Endothelial cell of umbilical vein (primary cell): ENCODE measurements around the gene RGS21. TPM values are rescaled to one million over a fixed set of nuclear protein-coding genes. Genes with fewer than 3 reads are reported as not detected.

Source experiments
- BruUV-seq: library from RNA; stranded (reverse); fragments of 400-500 nt; replicated peaks from 2 replicates; lab custom pipeline; 2021; lab: Mats Ljungman, UMichigan
- CTCF ChIA-PET: fragments of 300-600, 350-600 bp; sonication (Branson Sonifier 250); formaldehyde crosslinking; loops from one replicate; lab custom pipeline; 2021; ENCODE audit warnings: antibody characterized with exemption, inconsistent platforms; lab: Charles Lee
- POLR2A ChIA-PET: fragments of 300-600, 350-600 bp; sonication (Branson Sonifier 250); formaldehyde crosslinking; loops from one replicate; lab custom pipeline; 2021; ENCODE audit warnings: antibody characterized with exemption, inconsistent platforms; lab: Charles Lee
- DNase-seq: peaks from one replicate; pipeline ENCODE4 v3.0.0-alpha.2; 2011; ENCODE audit warnings: low read depth, low spot score
- FAIRE-seq: peaks from 2 replicates; lab custom pipeline; 2011; peaks lifted over from hg19 to GRCh38; lab: Jason Lieb, UNC
- H2AFZ ChIP-seq: 2 replicates; pipeline ENCODE4 v1.6.0; 2012; ENCODE audit warnings: low read depth, low read length, control low read depth, inconsistent platforms
- H3K27ac ChIP-seq: 2 replicates; pipeline ENCODE4 v1.5.1; 2011; ENCODE audit warnings: low read depth, mild to moderate bottlenecking, control low read depth, low read length, moderate library complexity; ENCODE audit not compliant: insufficient read depth
- H3K27me3 ChIP-seq, 2 experiments: 2 replicates each; pipeline versions ENCODE4 v1.6.0 to v1.6.1; 2011; ENCODE audit warnings: low read length in 2 of 2, mixed read lengths in 1 of 2; ENCODE audit not compliant: control insufficient read depth in 2 of 2, insufficient read depth in 2 of 2
- H3K36me3 ChIP-seq, 2 experiments: 2 replicates in 1 of 2; 3 replicates in 1 of 2; pipeline ENCODE4 v1.5.1; 2011; ENCODE audit warnings: low read length in 2 of 2, mild to moderate bottlenecking in 1 of 2, moderate library complexity in 1 of 2; ENCODE audit not compliant: control insufficient read depth in 2 of 2, insufficient read depth in 2 of 2; ENCODE audit errors: extremely low read depth in 1 of 2
- H3K4me1 ChIP-seq: 3 replicates; pipeline ENCODE4 v1.5.1; 2011; ENCODE audit warnings: mild to moderate bottlenecking, low read length; ENCODE audit not compliant: control insufficient read depth, insufficient read depth; ENCODE audit errors: extremely low read depth
- H3K4me2 ChIP-seq: 2 replicates; pipeline ENCODE4 v1.6.1; 2011; ENCODE audit warnings: low read length, control low read depth, mixed read lengths; ENCODE audit not compliant: insufficient read depth
- H3K4me3 ChIP-seq, 3 experiments: fragments of 200-600 bp in 1 of 3; sonication (generic), shearing (Covaris generic) in 1 of 3; replicated peaks in 1 of 3; 2 replicates each; pipeline ENCODE4 v1.5.1; 2011 to 2016; ENCODE audit warnings: control low read depth in 3 of 3, low read length in 3 of 3, mild to moderate bottlenecking in 2 of 3, inconsistent platforms in 1 of 3, low read depth in 1 of 3, moderate library complexity in 1 of 3; ENCODE audit not compliant: insufficient read depth in 1 of 3
- H3K79me2 ChIP-seq: 2 replicates; pipeline ENCODE4 v1.6.0; 2012; ENCODE audit warnings: low read length, inconsistent platforms; ENCODE audit not compliant: control insufficient read depth, insufficient read depth
- H3K9ac ChIP-seq: replicated peaks from 2 replicates; pipeline ENCODE3; 2011; ENCODE audit warnings: low read length, control low read depth; ENCODE audit not compliant: insufficient read depth; ENCODE audit errors: extremely low read depth
- H3K9me1 ChIP-seq: replicated peaks from 3 replicates; pipeline ENCODE4 v1.6.0; 2011; ENCODE audit warnings: mild to moderate bottlenecking, low read length; ENCODE audit not compliant: control insufficient read depth, insufficient read depth; ENCODE audit errors: extremely low read depth
- H3K9me3 ChIP-seq: replicated peaks from 2 replicates; pipeline ENCODE4 v1.5.1; 2012; ENCODE audit warnings: low read length, inconsistent platforms; ENCODE audit not compliant: control insufficient read depth, insufficient read depth
- H4K20me1 ChIP-seq: replicated peaks from 2 replicates; pipeline ENCODE3; 2011; ENCODE audit warnings: mild to moderate bottlenecking, low read length; ENCODE audit not compliant: control insufficient read depth, insufficient read depth; ENCODE audit errors: extremely low read depth
- CTCF ChIP-seq, 2 donors: IDR thresholded peaks; 1 replicate in 1 of 2; 2 replicates in 1 of 2; pipeline ENCODE4 v1.5.1; 2011; ENCODE audit warnings: low read length in 2 of 2, mild to moderate bottlenecking in 2 of 2, moderate library complexity in 2 of 2, control low read depth in 1 of 2, inconsistent platforms in 1 of 2, low read depth in 1 of 2; ENCODE audit not compliant: insufficient read depth in 1 of 2; ENCODE audit errors: extremely low read depth in 1 of 2
- EZH2 ChIP-seq: IDR thresholded peaks from 2 replicates; pipeline ENCODE4 v1.6.1; 2012; ENCODE audit warnings: borderline replicate concordance, low read depth, mild to moderate bottlenecking, moderate library complexity, low read length, inconsistent platforms; ENCODE audit not compliant: severe bottlenecking
- FOS ChIP-seq: IDR thresholded peaks from 2 replicates; pipeline ENCODE4 v1.6.1; 2011; ENCODE audit warnings: mild to moderate bottlenecking, low read length, moderate library complexity, borderline replicate concordance; ENCODE audit not compliant: insufficient read depth
- GATA2 ChIP-seq: IDR thresholded peaks from 2 replicates; pipeline ENCODE4 v1.7.0; 2011; ENCODE audit warnings: low read depth, mild to moderate bottlenecking, moderate library complexity, mixed read lengths, low read length; ENCODE audit not compliant: insufficient read length, insufficient read depth
- JUN ChIP-seq: IDR thresholded peaks from 2 replicates; pipeline ENCODE4 v1.6.1; 2011; ENCODE audit warnings: borderline replicate concordance, low read depth; ENCODE audit not compliant: insufficient read length, insufficient read depth
- MAX ChIP-seq: IDR thresholded peaks from 2 replicates; pipeline ENCODE4 v1.6.1; 2011; ENCODE audit not compliant: insufficient read depth, insufficient read length
- MYC ChIP-seq: IDR thresholded peaks from one replicate; pipeline ENCODE4 v1.6.1; 2011; ENCODE audit warnings: mild to moderate bottlenecking, low read depth, low read length
- POLR2A ChIP-seq: IDR thresholded peaks from 2 replicates; pipeline ENCODE4 v1.6.1; 2012; ENCODE audit warnings: low read depth, mild to moderate bottlenecking, control low read depth, low read length
- POLR2AphosphoS5 ChIP-seq: IDR thresholded peaks from 2 replicates; pipeline ENCODE4 v1.6.1; 2012; ENCODE audit warnings: low read depth, mild to moderate bottlenecking, control low read depth, low read length, moderate library complexity; ENCODE audit not compliant: insufficient read depth
- dilution Hi-C: fragments of 300-500 bp; cut with MboI; formaldehyde crosslinking; loops from one replicate; pipeline ENCODE4 v1.15.0; 2019; ENCODE audit warnings: low sequenced_read_pairs; ENCODE audit not compliant: extremely low pct_ligation_motif_present
- intact Hi-C: fragments of 100-400 bp; cut with micrococcal nuclease; formaldehyde crosslinking; loops from one replicate; pipeline ENCODE4 v1.10.0; 2022
- polyA plus RNA-seq, 4 experiments: library from polyadenylated mRNA; depleted of rRNA in 3 of 4; stranded (reverse) in 3 of 4; unstranded in 1 of 4; fragments of >200 nt; gene quantifications; 2 replicates each; pipeline versions ENCODE4 v1.2.1 to v1.2.3, GENCODE V29; 2011 to 2012; ENCODE audit warnings: missing spikeins in 1 of 4
- total RNA-seq: library from RNA; stranded (reverse); gene quantifications from 2 replicates; pipeline ENCODE4 v1.2.3, GENCODE V29; 2021

Gene RGS21
- total and polyA plus RNA-seq, 2 donors (not counting 3 experiments of a cell fraction or from before 2014, with no cell fraction given) = not detected

DNA sequence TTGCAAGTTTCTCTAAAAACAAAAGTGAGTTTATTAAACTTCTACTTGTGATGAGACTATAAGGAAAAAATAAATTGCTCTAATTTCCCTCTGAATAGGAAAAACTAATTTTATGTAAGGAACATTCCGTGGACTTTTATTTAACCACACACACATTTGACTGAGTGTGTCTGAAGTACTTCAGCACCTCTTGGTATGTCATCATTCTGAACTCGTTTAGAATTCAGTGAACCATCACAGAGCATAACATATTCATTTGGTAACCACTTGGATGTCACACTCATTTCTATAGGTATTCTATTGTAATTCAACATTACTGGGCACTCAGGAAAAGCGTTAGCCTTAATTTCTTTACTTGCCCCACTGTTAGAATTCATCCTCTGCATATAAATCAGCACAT, 79.1 kb downstream of the RGS21 start:
- dilution Hi-C loops (no loop called here), intact Hi-C loops (no loop called here)
- FAIRE-seq = no peak
- H3K27me3 ChIP-seq = no peaks in the 10 kb centered on the region
- no peak overlapping the region for H2AFZ ChIP-seq
- H3K4me2 ChIP-seq = no peak overlapping the region
- no peaks in the 10 kb centered on the region for H3K9me3 ChIP-seq
- no peak overlapping the region for H3K9ac ChIP-seq
- no peaks in the 10 kb centered on the region for H3K9me1 ChIP-seq
- H3K36me3 ChIP-seq = no peaks in the 10 kb centered on the region
- H3K4me1 ChIP-seq = no peaks in the 10 kb centered on the region
- no peaks in the 10 kb centered on the region for H3K79me2 ChIP-seq
- ChIA-PET CTCF (no interaction called here), POLR2A (no interaction called here)
- no TSS peak for BruUV-seq
- no peak overlapping the region for H3K4me3 ChIP-seq
- DNase-seq = no peak
- H3K27ac ChIP-seq = no peak overlapping the region
- H4K20me1 ChIP-seq = no peaks in the 10 kb centered on the region
- TF ChIP-seq MYC (no peak), GATA2 (no peak), POLR2A (no peak)

DNA sequence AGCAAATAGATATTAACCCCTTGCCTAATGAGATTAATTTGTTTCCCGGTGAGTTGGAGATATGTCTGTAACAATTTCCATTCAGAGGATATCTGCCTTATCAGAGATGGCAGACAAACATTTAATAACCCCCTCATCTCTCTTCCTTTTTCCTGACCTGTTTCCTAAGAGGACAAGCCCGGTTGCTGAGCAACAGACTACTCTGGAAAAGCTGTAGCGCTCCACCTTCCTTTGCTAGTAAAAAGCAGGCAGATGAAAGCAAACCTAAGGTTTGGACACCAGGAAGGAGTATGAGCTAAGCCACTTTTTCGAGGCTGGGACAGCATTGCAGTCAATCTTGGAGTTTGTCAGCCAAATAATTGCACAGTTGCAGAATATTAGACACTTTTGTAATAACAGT, 82.4 kb downstream of the RGS21 start:
- Histone ChIP-seq H3K9me3 (no peaks in the 10 kb centered on the region), H3K4me2 (no peak overlapping the region), H3K4me1 (no peaks in the 10 kb centered on the region), H3K79me2 (no peaks in the 10 kb centered on the region), H3K4me3 (no peak overlapping the region), H3K9ac (no peak overlapping the region), H3K9me1 (no peaks in the 10 kb centered on the region), H3K27me3 (no peaks in the 10 kb centered on the region), H2AFZ (peak overlapping the region; percentile 66), H3K36me3 (no peaks in the 10 kb centered on the region), H3K27ac (no peak overlapping the region), H4K20me1 (no peaks in the 10 kb centered on the region)
- dilution Hi-C loops (no loop called here), intact Hi-C loops (no loop called here)
- DNase-seq (peak; percentile 24), FAIRE-seq (no peak)
- TF ChIP-seq MYC = no peak
- TF ChIP-seq FOS = no peak
- no peak for TF ChIP-seq CTCF (IDR thresholded peaks at IDR 0.05; ENCODE audit: extremely low read depth in 1 of 2, insufficient read depth in 1 of 2, low read depth in 1 of 2, low read length in 2 of 2)
- no peak for TF ChIP-seq POLR2AphosphoS5
- no peak for TF ChIP-seq POLR2A
- TF ChIP-seq EZH2 = no peak
- no peak for TF ChIP-seq GATA2
- no peak for TF ChIP-seq MAX
- TF ChIP-seq JUN = no peak
- POLR2A ChIA-PET = no interaction called here
- CTCF ChIA-PET = no interaction called here
- BruUV-seq = no TSS peak
